GM21367 (cell line): Measurements from ENCODE around the gene UCN2.

Experiments
- ATAC-seq: cut with Tn5 transposase; IDR thresholded peaks from one replicate; pipeline ENCODE4 v1.9.1; 2021; ENCODE audit not compliant: unreplicated experiment

Gene UCN2

GRCh38 chr3:48591886-48592518, 28.4 kb upstream of the UCN2 start:
- ATAC-seq = no peak

- no peak for ATAC-seq
Observed at GRCh38 chr3:48591436-48591835, 27.9 kb upstream of the UCN2 start.

- ATAC-seq = no peak
Observed at GRCh38 chr3:48588230-48588629, 24.6 kb upstream of the UCN2 start.

GRCh38 chr3:48587686-48588085, 24.1 kb upstream of the UCN2 start:
- no peak for ATAC-seq

GRCh38 chr3:48585411-48585810, 21.8 kb upstream of the UCN2 start:
- ATAC-seq = no peak

- ATAC-seq = no peak
Observed at GRCh38 chr3:48584836-48585235, 21.3 kb upstream of the UCN2 start.

GRCh38 chr3:48581621-48582481, 18.3 kb upstream of the UCN2 start:
- ATAC-seq = no peak

GRCh38 chr3:48576647-48577046, 13.1 kb upstream of the UCN2 start:
- no peak for ATAC-seq

- ATAC-seq = no peak
Observed at GRCh38 chr3:48575366-48575765, 11.8 kb upstream of the UCN2 start.

- ATAC-seq = no peak
Observed at GRCh38 chr3:48573973-48574585, 10.5 kb upstream of the UCN2 start.

GRCh38 chr3:48572517-48572916, 8.9 kb upstream of the UCN2 start:
- no peak for ATAC-seq

GRCh38 chr3:48571938-48572337, 8.4 kb upstream of the UCN2 start:
- no peak for ATAC-seq

- ATAC-seq = no peak
Observed at GRCh38 chr3:48569808-48570450, 6.3 kb upstream of the UCN2 start.

GRCh38 chr3:48569400-48569799, 5.8 kb upstream of the UCN2 start:
- ATAC-seq = no peak

GRCh38 chr3:48568476-48568875, 4.9 kb upstream of the UCN2 start:
- ATAC-seq = no peak

GRCh38 chr3:48567500-48567899, 3.9 kb upstream of the UCN2 start:
- ATAC-seq = no peak

- ATAC-seq = no peak
Observed at GRCh38 chr3:48567090-48567489, 3.5 kb upstream of the UCN2 start.

- ATAC-seq = no peak
Observed at GRCh38 chr3:48566401-48566760, 2.8 kb upstream of the UCN2 start.

GRCh38 chr3:48565591-48566400, 2.2 kb upstream of the UCN2 start:
- ATAC-seq = no peak

- no peak for ATAC-seq
Observed at GRCh38 chr3:48565186-48565585, 1.6 kb upstream of the UCN2 start.

- ATAC-seq = no peak
Observed at GRCh38 chr3:48564667-48565066, 1.1 kb upstream of the UCN2 start.
